GM12801 (cell line): ENCODE results near the gene PXT1.

ENCODE experiments used
- CTCF ChIP-seq: IDR thresholded peaks from one replicate; pipeline ENCODE4 v1.5.1; 2011; ENCODE audit warnings: control low read depth; ENCODE audit not compliant: insufficient read length; ENCODE audit errors: extremely low read depth

PXT1 gene

GRCh38 chr6:36377594-36377993 is 65.1 kb downstream of the PXT1 start:
- no peak for TF ChIP-seq CTCF

GRCh38 chr6:36376742-36377141 is 65.9 kb downstream of the PXT1 start:
- TF ChIP-seq CTCF, result no peak

- TF ChIP-seq CTCF, result no peak
These were observed 66.5 kb downstream of the PXT1 start for GRCh38 chr6:36376183-36376582.

- TF ChIP-seq CTCF, result no peak
These were observed 67.0 kb downstream of the PXT1 start for GRCh38 chr6:36375644-36376155.

GRCh38 chr6:36374972-36375371 is 67.7 kb downstream of the PXT1 start:
- TF ChIP-seq CTCF, result no peak

GRCh38 chr6:36374194-36374593 is 68.5 kb downstream of the PXT1 start:
- TF ChIP-seq CTCF, result no peak

GRCh38 chr6:36373368-36374019 is 69.2 kb downstream of the PXT1 start:
- no peak for TF ChIP-seq CTCF
